ENCODE data around the gene ANTXR2. TPM values are rescaled to one million over a fixed set of nuclear protein-coding genes. Genes with fewer than 3 reads are reported as not detected.
"Not testable (repeated sequence)": the region's sequence is repeated elsewhere in the genome, so short reads cannot be mapped to it uniquely, and the experiment has no call there.

The ANTXR2 gene
- total and polyA plus RNA-seq, 7 donors: 3.3 to 21.9 (median 10.3) TPM

DNA sequence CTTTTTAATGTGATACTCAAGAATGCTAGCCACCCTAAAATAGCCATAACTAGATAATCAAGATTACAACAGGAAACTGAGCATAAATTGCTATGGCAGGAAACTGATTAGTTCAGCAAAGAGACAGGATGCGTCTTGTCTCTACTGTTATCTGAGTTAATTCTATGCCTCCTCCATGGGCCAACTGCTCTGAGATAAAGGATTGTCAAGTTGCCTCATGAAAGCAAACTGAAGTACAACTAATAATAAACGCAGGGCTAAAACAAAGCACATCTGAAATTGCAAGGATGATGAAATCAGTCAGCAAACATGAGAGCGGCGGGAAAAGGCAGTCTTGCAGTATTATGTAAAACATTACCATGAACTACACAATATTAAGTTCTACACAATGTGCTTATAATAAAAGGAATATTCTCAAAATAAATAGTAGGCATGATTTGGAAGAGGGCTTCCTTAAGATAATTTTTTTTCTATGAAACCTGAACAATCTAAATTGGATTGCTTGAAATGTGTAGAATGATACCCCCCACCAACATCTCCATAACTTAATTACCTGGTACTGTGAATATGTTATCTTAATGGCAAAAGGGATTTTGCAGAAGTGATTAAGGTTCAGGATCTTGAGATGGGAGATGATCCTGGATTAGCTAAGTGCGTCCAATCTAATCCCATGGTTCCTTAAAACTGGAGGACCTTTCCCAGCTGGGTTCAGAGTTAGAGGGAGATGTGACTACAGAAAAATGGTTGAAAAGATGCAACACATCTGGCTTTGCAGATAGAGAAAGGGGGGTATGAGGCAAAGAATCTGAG lies 65.9 kb downstream of the ANTXR2 start:
- no peak for TF ChIP-seq CTCF (IDR thresholded peaks at IDR 0.05)
- Histone ChIP-seq H3K27me3 (ENCODE audit: insufficient read depth in 3 of 3, low read length in 2 of 3) (no peaks in the 10 kb centered on the region), H3K27ac (no peak overlapping the region), H3K4me3 (no peak overlapping the region), H3K4me1 (no peaks in the 10 kb centered on the region), H3K36me3 (ENCODE audit: insufficient read depth in 1 of 2, low read depth in 1 of 2) (peaks cover 0 to 13% of the 10 kb centered on the region in 2 donors), H3K9me3 (peaks cover 17% of the 10 kb centered on the region)
- DNase-seq: no peak
- WGBS, 3 donors: 52 to 72% (median 58%) methylated on average over 5 of the region's 5 CpGs
- ATAC-seq: no peak
- intact Hi-C loops (cut with DNase I): no loop called here

- no peaks in the 10 kb centered on the region for H3K27me3 ChIP-seq (ENCODE audit: insufficient read depth in 3 of 3, low read length in 2 of 3)
- no peak for TF ChIP-seq CTCF (IDR thresholded peaks at IDR 0.05)
Measured at GRCh38 chr4:80005863-80006262, 67.2 kb downstream of the ANTXR2 start.

GRCh38 chr4:80004319-80004718 lies 68.7 kb downstream of the ANTXR2 start:
- Histone ChIP-seq H3K36me3 (ENCODE audit: insufficient read depth in 1 of 2, low read depth in 1 of 2) (peaks cover 0 to 13% of the 10 kb centered on the region in 2 donors), H3K9me3 (peaks cover 17% of the 10 kb centered on the region), H3K27me3 (ENCODE audit: insufficient read depth in 3 of 3, low read length in 2 of 3) (no peaks in the 10 kb centered on the region), H3K4me3 (no peak overlapping the region), H3K27ac (no peak overlapping the region), H3K4me1 (no peaks in the 10 kb centered on the region)
- ATAC-seq (no peak), DNase-seq (no peak)
- TF ChIP-seq CTCF (IDR thresholded peaks at IDR 0.05): no peak
- intact Hi-C loops (cut with DNase I): no loop called here

More at GRCh38 chr4:80005863-80006262, 67.2 kb downstream of the ANTXR2 start:
- intact Hi-C loops (cut with DNase I): no loop called here
- no peak for ATAC-seq
- H3K36me3 ChIP-seq (ENCODE audit: insufficient read depth in 1 of 2, low read depth in 1 of 2): peaks cover 0 to 13% of the 10 kb centered on the region in 2 donors
- no peaks in the 10 kb centered on the region for H3K4me1 ChIP-seq
- H3K9me3 ChIP-seq: peaks cover 17% of the 10 kb centered on the region
- no peak for DNase-seq
- H3K27ac ChIP-seq: no peak overlapping the region
- H3K4me3 ChIP-seq: no peak overlapping the region
- 89 to 96% (median 90%) methylated on average over 3 of the region's 3 CpGs for WGBS, 3 donors

DNA sequence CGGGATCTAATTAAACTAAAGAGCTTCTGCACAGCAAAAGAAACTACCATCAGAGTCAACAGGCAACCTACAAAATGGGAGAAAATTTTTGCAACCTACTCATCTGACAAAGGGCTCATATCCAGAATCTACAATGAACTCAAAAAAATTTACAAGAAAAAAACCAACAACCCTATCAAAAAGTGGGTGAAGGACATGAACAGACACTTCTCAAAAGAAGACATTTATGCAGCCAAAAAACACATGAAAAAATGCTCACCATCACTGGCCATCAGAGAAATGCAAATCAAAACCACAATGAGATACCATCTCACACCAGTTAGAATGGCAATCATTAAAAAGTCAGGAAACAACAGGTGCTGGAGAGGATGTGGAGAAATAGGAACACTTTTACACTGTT lies 70.5 kb downstream of the ANTXR2 start:
- H3K27me3 ChIP-seq (ENCODE audit: insufficient read depth in 3 of 3, low read length in 2 of 3); H3K27ac ChIP-seq; H3K4me3 ChIP-seq; DNase-seq; H3K4me1 ChIP-seq; ATAC-seq; intact Hi-C loops (cut with DNase I); H3K36me3 ChIP-seq (ENCODE audit: insufficient read depth in 1 of 2, low read depth in 1 of 2): not testable (repeated sequence)
- H3K9me3 ChIP-seq: peaks cover 17% of the 10 kb centered on the region
- WGBS, 3 donors: 83% methylated on average over 1 of the region's 1 CpG; no CpG with 5 or more reads in 2 of the 3 donors

GRCh38 chr4:79999048-79999447 lies 74.0 kb downstream of the ANTXR2 start:
- H3K27ac ChIP-seq; H3K36me3 ChIP-seq (ENCODE audit: insufficient read depth in 1 of 2, low read depth in 1 of 2); DNase-seq; H3K4me3 ChIP-seq; ATAC-seq; H3K4me1 ChIP-seq; H3K9me3 ChIP-seq; intact Hi-C loops (cut with DNase I); H3K27me3 ChIP-seq (ENCODE audit: insufficient read depth in 3 of 3, low read length in 2 of 3): not testable (repeated sequence)
- 78 to 82% (median 80%) methylated on average over 3 of the region's 3 CpGs for WGBS, 3 donors
